Stimulated activated CD8-positive, alpha-beta memory T cell treated with anti-CD3 and anti-CD28 coated beads, Interleukin-12 subunit alpha, Interleukin-12 subunit beta, amount 100 ng/mL, for 4 hours (primary cell): ENCODE measurements around the gene GP1BB.
"Not testable (repeated sequence)": the region's sequence is repeated elsewhere in the genome, so short reads cannot be mapped to it uniquely, and the experiment has no call there.

Experiments used
- DNase-seq: peaks from one replicate; pipeline ENCODE4 v3.0.0-alpha.2; 2020; ENCODE audit warnings: low read depth

The GP1BB gene

GRCh38 chr22:19714312-19715187, 8.8 kb upstream of the GP1BB start, which contains the start of gene SEPTIN5:
SEPTIN5 (plus strand) TSS chr22:19714503; CDS start chr22:19714589, 86 bp downstream.
- no peak for DNase-seq

DNA sequence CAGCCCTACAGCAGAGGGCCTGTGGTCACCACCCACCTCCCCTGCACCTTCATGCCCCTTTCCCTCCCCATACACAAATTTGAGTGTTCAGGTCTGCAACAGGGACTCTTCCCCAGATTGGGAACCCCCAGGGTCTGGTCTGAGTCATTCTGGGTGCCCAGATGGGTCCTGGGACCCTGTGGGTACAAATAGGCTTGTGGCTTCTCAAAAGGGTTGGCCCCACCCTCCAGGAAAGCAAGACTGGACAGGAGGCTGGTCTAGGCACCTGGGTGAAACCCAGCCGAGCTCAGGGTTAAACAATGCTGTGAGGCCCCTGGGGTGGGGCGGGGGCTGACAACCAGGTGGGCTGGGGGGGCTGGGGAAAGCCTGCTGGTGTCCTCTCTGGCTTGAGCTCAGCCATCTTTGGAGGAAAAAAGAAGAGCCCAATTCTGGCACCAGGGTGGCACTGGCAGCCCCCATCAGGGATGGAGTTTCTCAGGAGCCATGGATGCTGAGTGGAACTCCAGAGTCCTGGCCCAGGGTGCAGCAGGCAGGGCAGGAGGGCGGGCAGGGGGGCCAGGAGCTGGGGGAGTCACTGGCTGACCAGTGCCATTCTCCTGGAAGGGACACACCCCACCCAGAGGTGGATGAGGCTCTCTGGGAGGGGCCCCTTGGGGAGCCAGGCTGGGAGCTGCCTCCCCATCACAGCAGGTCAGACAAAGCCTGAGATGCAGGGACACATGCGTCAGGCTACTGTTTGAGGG, 8.0 kb upstream of the GP1BB start:
- DNase-seq: no peak

DNA sequence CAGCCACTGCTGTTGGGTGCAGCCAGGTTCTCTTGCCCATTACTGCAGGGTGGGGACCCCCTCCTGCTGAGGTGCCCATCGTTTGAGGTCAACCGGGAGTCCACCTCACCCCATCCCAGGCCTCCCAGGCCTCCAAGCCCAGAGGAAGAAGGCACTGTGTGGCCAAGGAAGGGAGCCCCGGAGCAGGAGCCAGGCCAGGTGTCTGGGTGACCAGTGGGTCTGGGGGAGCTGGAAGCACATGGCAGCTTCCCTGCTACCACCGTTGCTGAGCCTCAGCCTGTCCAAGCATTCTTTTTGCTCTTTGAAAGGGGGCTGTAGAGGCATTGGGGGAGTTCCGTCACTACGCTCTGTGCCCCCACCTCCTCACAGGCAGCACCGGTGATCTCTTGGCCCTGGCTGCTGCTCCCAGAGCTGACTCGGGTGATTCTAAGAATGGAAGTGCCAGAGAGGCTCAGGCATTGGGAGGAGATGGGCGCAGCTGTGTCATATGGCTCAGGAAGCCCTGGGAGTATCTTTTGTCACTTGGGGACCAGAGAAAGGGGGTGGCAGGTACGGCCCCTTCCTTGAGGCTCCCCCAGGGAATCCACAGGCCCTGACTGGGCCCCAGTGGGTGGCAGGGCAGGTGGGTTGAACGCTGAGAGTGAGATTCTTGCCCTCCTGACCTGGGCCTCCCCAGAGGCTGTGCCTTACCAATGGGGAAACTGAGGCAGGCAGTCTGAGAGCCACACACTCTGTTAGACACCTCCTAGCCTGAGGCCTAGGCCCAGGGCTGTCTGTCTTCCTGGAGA, 7.1 kb upstream of the GP1BB start:
- no peak for DNase-seq

DNA sequence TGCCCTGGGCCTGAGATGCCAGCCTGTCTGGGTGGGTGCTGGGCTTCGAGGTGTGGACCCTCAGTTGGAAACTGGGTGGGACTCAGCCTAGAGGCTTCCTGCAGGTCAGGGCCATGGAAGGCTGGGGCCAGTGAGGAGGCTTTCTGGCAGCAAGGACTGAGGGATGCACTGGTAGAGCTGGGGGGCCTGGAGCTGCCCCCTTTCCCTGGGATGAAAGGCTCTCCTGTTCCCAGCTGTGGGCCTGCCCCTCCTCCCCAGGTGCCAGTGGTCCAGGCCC, 6.6 kb upstream of the GP1BB start:
- no peak for DNase-seq

- DNase-seq: no peak
Observed at GRCh38 chr22:19717181-19717580, 6.2 kb upstream of the GP1BB start.

DNA sequence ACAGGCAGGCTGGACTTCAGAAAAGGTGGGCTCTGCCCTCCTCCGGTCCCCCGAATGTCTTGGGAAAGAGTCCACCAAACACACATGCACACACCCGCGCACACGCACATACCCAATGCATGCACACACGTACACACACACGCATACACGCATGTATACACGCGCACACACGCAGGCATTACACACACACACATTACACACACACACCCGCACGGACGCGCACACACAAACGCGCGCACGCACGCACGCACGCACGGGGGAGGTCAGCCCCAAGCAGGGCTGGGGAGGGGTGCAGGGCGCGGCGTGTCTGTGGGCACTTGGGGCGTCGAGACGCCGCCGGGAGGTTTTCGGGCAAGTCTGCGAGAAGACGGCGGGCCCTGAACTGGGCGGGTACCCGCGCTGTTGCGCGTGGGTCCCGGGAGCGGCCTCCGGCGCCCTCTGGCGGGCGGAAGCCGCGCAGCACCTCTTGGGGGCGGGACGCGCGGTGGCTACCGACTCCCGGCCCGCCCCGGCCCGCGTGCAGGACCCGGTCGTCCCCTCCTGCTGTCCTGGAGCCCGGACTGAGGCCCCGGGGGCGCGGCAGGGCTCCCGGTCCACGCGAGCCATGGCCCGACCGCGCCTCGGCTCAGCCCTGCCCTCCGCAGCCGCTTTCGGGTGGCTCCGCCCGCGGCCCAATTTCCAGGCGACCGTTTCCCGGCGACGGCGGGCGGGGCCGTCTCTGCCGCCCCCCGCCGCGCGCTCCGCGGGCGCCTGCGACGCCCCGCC, 5.5 kb upstream of the GP1BB start:
- DNase-seq: peak; percentile 70

DNA sequence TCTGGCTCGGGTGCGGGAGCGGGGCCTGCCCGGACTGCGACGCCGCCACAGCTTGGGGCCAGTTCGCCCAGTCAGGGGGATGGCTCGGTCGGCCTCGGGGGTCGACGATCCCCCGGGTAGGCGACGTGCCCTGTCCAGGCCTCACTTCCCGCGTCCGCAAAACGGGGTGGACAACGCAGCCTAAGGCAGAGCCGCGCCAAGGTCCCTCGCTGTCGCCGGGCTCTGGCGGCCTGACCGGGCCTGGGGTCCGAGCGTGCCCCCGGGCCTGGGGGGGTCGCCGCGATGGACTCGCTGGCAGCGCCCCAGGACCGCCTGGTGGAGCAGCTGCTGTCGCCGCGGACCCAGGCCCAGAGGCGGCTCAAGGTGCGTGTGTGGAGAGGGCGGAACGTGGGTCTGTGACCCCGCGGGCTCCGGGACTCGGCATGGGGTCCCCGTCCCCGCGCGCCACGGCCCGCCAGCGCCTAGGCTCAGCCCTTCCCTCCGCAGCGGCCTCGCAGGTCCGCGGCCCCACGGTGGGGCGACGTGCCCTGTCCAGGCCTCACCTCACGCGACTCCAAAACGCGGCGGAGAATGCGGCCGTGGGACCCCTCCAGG, 4.8 kb upstream of the GP1BB start:
- DNase-seq: no peak

- DNase-seq: peak; percentile 49
Observed at GRCh38 chr22:19719050-19719482, 4.3 kb upstream of the GP1BB start.

DNA sequence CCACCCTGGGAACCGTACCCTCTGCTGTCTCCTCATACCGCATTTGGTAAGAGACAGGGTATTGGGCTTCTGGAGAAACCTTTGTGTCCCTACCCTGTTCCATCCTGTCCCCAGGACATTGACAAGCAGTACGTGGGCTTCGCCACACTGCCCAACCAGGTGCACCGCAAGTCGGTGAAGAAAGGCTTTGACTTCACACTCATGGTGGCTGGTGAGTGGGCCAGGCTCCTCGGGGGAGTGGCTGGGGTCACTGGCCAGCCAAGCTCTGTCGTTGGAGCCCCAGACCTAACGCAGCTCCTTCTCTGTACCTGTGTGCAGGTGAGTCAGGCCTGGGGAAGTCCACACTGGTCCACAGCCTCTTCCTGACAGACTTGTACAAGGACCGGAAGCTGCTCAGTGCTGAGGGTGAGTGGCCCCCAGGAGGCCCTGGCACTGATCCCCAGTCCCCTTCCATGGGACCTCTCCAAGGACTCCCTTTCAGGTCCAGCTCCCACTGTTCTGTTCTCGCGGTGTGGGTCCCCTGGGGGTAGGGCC, 3.8 kb upstream of the GP1BB start:
- no peak for DNase-seq

DNA sequence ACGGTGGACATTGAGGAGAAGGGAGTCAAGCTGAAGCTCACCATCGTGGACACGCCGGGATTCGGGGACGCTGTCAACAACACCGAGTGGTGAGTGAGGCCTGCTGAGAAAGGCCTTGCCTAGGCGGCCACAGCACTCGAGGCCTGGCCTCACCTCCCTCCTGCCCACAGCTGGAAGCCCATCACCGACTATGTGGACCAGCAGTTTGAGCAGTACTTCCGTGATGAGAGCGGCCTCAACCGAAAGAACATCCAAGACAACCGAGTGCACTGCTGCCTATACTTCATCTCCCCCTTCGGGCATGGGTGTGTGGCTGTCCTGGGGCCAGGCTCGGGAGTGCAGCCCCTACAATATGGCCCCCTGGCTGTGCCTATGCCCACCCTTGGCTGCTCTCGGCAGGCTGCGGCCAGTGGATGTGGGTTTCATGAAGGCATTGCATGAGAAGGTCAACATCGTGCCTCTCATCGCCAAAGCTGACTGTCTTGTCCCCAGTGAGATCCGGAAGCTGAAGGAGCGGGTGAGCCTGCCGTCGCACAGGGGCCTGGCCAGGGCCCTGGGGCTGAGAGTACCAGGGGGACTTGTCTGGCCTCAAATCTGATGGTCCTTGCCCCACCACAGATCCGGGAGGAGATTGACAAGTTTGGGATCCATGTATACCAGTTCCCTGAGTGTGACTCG, 3.0 kb upstream of the GP1BB start:
- no peak for DNase-seq

DNA sequence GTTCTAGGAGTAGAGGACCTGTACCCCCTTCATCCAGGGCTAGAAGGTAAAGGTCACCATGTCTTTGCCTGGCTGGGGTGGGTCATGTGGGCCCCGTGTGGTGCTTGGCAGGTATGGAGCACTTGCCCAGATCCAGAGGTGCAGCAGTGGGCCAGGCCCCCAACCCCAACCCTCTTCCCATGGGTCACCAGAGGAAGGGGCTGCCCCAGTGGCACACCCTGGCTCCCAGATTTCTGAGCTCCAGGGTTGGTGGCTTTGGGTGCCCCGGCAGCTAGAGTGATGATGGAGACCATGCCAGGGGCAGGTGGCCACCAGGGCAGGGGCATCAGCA, 2.4 kb upstream of the GP1BB start:
- DNase-seq: no peak

DNA sequence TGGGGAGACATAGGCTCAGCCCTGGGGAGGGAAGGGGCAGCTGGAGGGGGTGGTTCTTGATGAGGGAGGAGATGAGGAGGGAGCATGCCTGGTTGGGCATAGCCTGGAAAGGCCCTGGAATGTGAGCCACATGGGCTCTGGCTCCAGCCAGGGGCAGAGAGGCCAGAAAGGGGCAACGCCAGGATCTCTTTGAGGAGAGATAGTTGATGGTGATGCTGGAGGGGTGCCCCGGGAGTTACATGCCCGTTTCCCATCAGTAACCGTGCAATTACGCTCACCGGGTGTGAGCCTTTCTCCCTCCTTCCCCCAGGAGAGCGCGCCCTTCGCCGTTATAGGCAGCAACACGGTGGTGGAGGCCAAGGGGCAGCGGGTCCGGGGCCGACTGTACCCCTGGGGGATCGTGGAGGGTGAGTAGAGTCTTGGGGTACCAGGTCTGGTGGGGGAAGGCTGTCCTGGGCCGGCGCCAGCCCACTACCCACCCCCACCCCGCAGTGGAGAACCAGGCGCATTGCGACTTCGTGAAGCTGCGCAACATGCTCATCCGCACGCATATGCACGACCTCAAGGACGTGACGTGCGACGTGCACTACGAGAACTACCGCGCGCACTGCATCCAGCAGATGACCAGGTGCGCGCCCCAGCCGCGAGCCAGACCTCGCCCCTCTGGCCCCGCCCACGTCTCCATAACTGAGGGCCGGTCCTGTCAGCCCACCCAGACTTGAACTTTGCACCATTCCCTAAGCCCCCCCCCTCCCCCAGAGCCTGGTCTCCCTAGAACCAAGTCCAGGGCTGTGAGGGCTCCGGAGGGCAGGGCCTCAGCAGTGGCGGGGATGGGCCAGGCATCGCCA, 1.8 kb upstream of the GP1BB start:
- DNase-seq: no peak

GRCh38 chr22:19722178-19722981, 959 bp upstream of the GP1BB start:
- DNase-seq: no peak

- no peak for DNase-seq
Observed at GRCh38 chr22:19722982-19723231, 432 bp upstream of the GP1BB start.

GRCh38 chr22:19723983-19724827, 866 bp downstream of the GP1BB start:
- DNase-seq: no peak

GRCh38 chr22:19724927-19725661, 1.8 kb downstream of the GP1BB start:
- no peak for DNase-seq

DNA sequence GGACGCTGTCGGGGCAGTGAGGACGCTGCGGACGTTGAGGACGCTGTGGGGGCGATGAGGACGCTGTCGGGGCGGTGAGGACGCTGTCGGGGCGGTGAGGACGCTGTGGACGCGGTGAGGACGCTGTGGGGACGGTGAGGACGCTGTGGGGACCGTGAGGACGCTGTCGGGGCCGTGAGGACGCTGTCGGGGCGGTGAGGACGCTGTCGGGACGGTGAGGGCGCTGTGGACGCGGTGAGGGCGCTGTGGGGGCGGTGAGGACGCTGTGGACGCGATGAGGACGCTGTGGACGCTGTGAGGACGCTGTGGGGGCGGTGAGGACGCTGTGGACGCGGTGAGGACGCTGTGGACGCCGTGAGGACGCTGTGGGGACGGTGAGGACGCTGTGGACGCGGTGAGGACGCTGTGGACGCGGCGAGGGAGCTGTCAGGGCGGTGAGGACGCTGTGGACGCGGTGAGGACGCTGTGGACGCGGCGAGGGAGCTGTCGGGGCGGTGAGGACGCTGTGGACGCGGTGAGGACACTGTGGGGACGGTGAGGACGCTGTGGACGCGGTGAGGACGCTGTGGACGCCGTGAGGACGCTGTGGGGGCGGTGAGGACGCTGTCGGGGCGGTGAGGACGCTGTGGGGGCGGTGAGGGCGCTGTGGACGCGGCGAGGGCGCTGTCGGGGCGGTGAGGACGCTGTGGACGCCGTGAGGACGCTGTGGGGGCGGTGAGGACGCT, 2.9 kb downstream of the GP1BB start:
- DNase-seq: not testable (repeated sequence)
